D721Med (cell line): ENCODE data around the gene RAMP2.

Experiments used
- DNase-seq: peaks from one replicate; pipeline ENCODE4 v3.0.0; 2011; ENCODE audit warnings: low spot score; ENCODE audit not compliant: insufficient read length
- FAIRE-seq: peaks from 2 replicates; lab custom pipeline; 2011; peaks lifted over from hg19 to GRCh38; lab: Jason Lieb, UNC
- TF ChIP-seq, protein P1 (sequence below): IDR thresholded peaks from 2 replicates; pipeline ENCODE4 v1.5.1; 2012; ENCODE audit warnings: mild to moderate bottlenecking, control low read depth; ENCODE audit not compliant: insufficient read depth; ENCODE audit errors: missing control alignments

RAMP2 gene

DNA sequence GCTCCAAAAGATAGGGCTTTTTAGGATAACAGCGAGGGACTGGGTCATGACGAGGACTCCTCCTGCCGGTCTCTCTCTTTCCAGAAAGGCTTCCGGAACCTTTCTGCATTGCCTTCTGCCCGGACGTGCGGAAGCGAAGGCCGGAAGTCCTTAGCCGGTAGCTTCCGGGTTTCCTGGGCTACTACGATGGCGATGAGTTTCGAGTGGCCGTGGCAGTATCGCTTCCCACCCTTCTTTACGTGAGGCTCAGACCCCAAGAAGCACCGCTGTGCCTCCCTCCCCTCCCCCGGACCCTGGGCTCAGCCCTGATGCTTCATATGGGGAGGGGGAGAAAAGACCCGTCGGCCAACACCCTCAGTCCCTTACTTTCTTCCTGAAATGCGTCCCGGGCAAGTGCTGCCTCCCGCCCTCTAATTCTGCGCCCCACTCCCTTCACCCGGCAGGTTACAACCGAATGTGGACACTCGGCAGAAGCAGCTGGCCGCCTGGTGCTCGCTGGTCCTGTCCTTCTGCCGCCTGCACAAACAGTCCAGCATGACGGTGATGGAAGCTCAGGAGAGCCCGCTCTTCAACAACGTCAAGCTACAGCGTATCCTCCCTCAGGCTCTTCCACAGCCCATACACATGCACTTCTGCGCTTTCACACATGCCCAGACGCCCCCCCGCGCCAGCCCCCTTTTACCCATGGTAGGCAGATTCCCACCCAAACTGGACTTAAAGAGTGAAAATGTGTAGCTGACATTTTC lies 12.4 kb downstream of the RAMP2 start, which contains the start of gene VPS25:
Gene VPS25 (plus strand): TSS at position 160 of the 746 bp plus-strand sequence. CDS start 27 bp downstream, at position 187.
- peak; percentile 77 for DNase-seq
- TF ChIP-seq, protein P1, sequence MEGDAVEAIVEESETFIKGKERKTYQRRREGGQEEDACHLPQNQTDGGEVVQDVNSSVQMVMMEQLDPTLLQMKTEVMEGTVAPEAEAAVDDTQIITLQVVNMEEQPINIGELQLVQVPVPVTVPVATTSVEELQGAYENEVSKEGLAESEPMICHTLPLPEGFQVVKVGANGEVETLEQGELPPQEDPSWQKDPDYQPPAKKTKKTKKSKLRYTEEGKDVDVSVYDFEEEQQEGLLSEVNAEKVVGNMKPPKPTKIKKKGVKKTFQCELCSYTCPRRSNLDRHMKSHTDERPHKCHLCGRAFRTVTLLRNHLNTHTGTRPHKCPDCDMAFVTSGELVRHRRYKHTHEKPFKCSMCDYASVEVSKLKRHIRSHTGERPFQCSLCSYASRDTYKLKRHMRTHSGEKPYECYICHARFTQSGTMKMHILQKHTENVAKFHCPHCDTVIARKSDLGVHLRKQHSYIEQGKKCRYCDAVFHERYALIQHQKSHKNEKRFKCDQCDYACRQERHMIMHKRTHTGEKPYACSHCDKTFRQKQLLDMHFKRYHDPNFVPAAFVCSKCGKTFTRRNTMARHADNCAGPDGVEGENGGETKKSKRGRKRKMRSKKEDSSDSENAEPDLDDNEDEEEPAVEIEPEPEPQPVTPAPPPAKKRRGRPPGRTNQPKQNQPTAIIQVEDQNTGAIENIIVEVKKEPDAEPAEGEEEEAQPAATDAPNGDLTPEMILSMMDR = peak; percentile 20
- no peak for FAIRE-seq

DNA sequence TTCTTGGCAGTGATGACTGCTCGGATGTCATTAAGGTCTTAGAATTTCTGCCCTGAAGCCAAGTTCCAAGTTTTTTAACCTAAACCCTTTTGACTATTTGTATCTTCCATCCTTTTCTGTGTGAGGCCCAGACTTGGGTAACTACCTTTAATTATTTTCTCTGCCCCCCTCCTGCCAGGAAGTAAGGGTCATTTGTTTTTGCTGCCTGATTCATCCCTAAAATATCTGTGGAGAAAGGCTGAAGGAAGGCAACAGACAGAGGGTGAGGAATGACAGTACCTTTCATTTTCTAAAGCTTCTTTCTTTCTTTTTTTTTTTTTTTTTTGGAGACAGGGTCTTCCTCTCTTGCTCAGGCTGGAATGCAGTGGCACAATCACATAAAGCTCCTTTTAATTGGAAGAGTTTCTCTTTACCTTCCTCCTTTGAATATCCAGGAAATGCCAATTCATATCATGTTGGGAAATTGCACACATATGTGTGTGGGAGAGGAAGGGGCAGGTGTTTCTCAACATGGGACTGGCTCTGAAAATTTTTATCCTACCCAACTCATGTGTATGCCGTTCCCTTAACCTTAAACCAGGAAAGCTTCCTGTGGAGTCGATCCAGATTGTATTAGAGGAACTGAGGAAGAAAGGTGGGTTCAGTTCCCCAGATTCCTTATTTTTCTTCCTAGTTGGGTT lies 13.2 kb downstream of the RAMP2 start:
- no peak for DNase-seq
- TF ChIP-seq, protein P1 = no peak
- no peak for FAIRE-seq

DNA sequence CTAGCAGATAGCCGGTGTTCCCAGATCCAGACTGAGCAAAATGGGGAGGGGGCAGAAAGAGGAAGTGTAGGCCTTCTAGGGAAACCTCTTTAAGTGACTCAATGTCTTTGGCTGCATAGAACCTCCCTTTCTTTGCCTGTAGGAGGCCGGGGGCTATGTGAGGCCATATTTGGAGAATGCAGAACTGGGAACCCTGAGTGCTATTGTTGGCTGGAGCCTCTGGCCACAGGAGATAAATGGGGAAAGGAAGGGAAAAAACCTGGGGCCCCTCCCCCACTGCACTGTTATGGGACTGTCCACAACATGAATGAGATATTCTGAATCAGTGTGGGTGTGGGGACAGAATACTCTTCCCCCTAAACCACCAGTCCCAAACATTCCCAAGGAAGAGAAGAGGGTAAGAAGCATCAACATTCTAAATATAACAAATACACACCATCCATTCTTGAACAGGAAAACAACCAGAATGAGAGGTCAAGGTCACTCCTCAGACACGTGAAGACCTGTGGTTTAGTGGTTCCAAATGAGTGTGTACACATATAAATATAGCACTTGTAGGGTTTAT lies 14.6 kb downstream of the RAMP2 start:
- DNase-seq (no peak), FAIRE-seq (no peak)
- TF ChIP-seq, protein P1 = no peak

DNA sequence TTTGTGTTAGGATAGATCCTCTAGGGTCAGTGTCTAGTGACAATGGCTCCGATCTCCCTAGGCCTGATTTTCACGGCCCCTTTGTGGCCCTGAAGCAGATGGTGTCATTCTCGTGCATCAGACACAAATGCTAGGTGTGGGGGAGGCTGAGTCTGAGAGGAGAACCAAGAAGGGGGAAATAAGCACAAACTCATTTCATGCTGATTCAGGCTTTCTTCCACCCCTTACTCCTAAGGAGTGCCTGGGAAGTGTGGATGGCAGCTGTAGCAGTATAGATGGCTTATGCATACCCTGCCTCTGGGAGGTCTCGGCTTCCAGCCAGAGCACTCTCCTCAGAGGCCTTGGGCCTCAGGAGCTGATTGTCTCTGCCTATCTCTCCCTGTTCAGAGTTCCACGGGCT lies 17.5 kb downstream of the RAMP2 start:
- no peak for FAIRE-seq

DNA sequence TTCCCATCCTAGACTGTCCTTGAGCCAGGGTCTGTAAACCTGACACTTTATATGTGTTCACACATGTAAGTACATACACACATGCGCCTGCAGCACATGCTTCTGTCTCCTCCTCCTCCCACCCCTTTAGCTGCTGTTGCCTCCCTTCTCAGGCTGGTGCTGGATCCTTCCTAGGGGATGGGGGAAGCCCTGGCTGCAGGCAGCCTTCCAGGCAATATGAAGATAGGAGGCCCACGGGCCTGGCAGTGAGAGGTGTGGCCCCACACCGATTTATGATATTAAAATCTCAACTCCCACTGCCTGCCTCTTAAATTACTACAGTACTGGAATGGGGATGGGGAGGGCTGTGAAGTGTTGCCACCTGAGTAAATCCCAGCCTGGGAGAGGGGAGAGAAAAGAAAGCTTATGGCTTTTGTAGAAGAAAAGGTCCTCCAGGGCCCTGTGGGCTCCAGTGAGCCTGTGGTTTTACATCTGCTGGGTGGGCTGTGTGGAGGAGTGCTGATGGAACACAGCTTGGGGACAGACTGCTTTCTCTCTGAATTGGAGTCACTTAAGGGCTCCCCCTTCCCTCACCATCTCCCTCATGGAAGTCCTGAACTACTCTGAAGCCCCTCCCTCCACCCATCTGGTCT lies 18.4 kb downstream of the RAMP2 start:
- FAIRE-seq (no peak), DNase-seq (no peak)
- TF ChIP-seq, protein P1 = no peak

More for the DNA sequence above, 17.5 kb downstream of the RAMP2 start:
- TF ChIP-seq, protein P1 = no peak
- DNase-seq = no peak

DNA sequence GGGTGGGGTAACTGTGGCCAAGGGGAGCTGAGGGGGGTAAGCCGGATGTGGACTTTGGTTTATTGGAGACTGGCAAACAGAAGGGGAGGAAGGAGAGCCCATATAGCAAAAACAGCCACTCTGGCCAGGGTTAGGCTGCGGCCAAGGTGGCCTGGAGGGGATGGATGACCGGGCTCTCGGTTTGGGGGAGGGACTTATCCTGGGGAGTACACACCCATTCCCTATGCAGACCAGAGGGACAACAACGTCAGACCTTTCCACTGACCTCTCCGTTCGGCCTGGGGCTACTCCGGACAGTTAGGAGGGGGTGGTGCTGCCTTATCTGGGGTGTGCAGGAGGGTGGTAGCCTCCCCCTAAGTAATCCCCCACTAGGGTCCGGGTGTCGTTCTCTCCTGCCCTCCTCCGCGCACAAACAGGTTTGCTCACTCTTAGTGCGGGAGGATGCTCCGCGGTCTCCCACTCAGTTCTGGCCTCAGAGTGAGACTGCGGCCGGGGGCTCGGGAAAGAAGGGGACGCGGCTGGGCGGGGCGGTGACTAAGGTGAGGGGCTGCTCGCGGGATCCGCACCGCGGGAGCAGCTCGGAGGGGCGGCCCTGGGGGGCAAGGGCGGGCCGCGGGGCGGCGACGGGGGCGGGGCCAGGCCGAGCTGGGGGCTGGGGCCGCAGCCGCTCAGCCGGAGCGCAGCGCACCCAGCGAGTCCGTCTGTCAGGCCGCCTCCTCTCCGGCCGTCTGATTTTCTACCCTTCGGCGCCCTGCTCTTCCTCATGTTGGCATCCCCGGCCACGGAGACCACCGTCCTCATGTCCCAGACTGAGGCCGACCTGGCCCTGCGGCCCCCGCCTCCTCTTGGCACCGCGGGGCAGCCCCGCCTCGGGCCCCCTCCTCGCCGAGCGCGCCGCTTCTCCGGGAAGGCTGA lies 19.2 kb downstream of the RAMP2 start, which contains the start of gene WNK4:
Gene WNK4 (plus strand): TSS at position 675 of the 915 bp plus-strand sequence. CDS start 89 bp downstream, at position 764.
- FAIRE-seq = no peak
- DNase-seq = peak; percentile 67

More for the DNA sequence above, 19.2 kb downstream of the RAMP2 start, which contains the start of gene WNK4:
- TF ChIP-seq, protein P1 = no peak
